HG03378 (cell line): ENCODE results near the gene DNAJC24.

Experiments used
- ATAC-seq: cut with Tn5 transposase; IDR thresholded peaks from one replicate; pipeline ENCODE4 v1.9.1; 2021; ENCODE audit warnings: mild to moderate bottlenecking, moderate library complexity; ENCODE audit not compliant: unreplicated experiment

Gene DNAJC24

GRCh38 chr11:31480930-31481329 lies 111.3 kb downstream of the DNAJC24 start:
- ATAC-seq = no peak
